HFFc6 (cell line): ENCODE results near the gene MFSD6L. TPM values are rescaled to one million over a fixed set of nuclear protein-coding genes. Genes with fewer than 3 reads are reported as not detected.

Experiments
- DNase-seq: peaks from one replicate; pipeline ENCODE4 v3.0.0-alpha.2; 2018
- H3K27ac Mint-ChIP-seq: 2 replicates; pipeline ENCODE4 v1.8.0; 2020; ENCODE audit warnings: mild to moderate bottlenecking, mixed read lengths
- H3K27me3 Mint-ChIP-seq: 2 replicates; pipeline ENCODE4 v1.8.0; 2021; ENCODE audit warnings: mild to moderate bottlenecking, moderate library complexity, mixed read lengths; ENCODE audit not compliant: insufficient read depth
- H3K36me3 Mint-ChIP-seq: 2 replicates; pipeline ENCODE4 v1.8.0; 2021; ENCODE audit warnings: low read depth, mixed read lengths
- H3K4me1 Mint-ChIP-seq: 2 replicates; pipeline ENCODE4 v1.8.0; 2020; ENCODE audit warnings: low read depth, mixed read lengths
- H3K4me3 Mint-ChIP-seq: 2 replicates; pipeline ENCODE4 v1.8.0; 2020; ENCODE audit warnings: mild to moderate bottlenecking, moderate library complexity, mixed read lengths
- H3K9me3 Mint-ChIP-seq: 2 replicates; pipeline ENCODE4 v1.8.0; 2020; ENCODE audit warnings: mild to moderate bottlenecking, mixed read lengths
- CTCF ChIP-seq: fragments of 200-600 bp; sonication (generic); IDR thresholded peaks from 2 replicates; pipeline ENCODE4 v1.5.0; 2021; ENCODE audit warnings: antibody characterized with exemption, mild to moderate bottlenecking
- total RNA-seq, 6 experiments: library from RNA; stranded (reverse); fragmentation: NEBNext Ultra II Directional; extraction: Animal tissue kit (Norgen Biotek cat#: 25700); gene quantifications; 2 replicates in 1 of 6; 3 replicates in 5 of 6; pipeline ENCODE4 v1.2.3, GENCODE V29; 2021

The MFSD6L gene
- total RNA-seq, 6 experiments from 2014 or later, result not detected

- no peak overlapping the region for H3K27ac Mint-ChIP-seq
- H3K36me3 Mint-ChIP-seq, result no peaks in the 10 kb centered on the region; the same call in 1 of the 2 replicates
- no peak for TF ChIP-seq CTCF
- H3K4me1 Mint-ChIP-seq, result no peaks in the 10 kb centered on the region
- H3K4me3 Mint-ChIP-seq, result no peak overlapping the region
- H3K27me3 Mint-ChIP-seq, result peaks cover 1% of the 10 kb centered on the region
- peaks cover 18% of the 10 kb centered on the region; the same call in 1 of the 2 replicates for H3K9me3 Mint-ChIP-seq
- no peak for DNase-seq
Observed at GRCh38 chr17:8829036-8829941, 30.1 kb upstream of the MFSD6L start.

- no peak for DNase-seq
- peaks cover 21% of the 10 kb centered on the region for H3K9me3 Mint-ChIP-seq
- TF ChIP-seq CTCF, result no peak
- H3K27me3 Mint-ChIP-seq, result peaks cover 1% of the 10 kb centered on the region
- no peak overlapping the region for H3K27ac Mint-ChIP-seq
- H3K4me1 Mint-ChIP-seq, result no peaks in the 10 kb centered on the region
- H3K4me3 Mint-ChIP-seq, result no peak overlapping the region
- no peaks in the 10 kb centered on the region; the same call in 1 of the 2 replicates for H3K36me3 Mint-ChIP-seq
Observed at GRCh38 chr17:8828517-8828875, 29.3 kb upstream of the MFSD6L start.

- H3K4me1 Mint-ChIP-seq, result no peaks in the 10 kb centered on the region
Observed at GRCh38 chr17:8826808-8827435, 27.8 kb upstream of the MFSD6L start.

GRCh38 chr17:8825802-8826201, 26.6 kb upstream of the MFSD6L start:
- no peak for DNase-seq
- H3K4me3 Mint-ChIP-seq, result no peak overlapping the region
- peaks cover 1% of the 10 kb centered on the region; the same call in 1 of the 2 replicates for H3K27me3 Mint-ChIP-seq
- H3K4me1 Mint-ChIP-seq, result no peaks in the 10 kb centered on the region
- TF ChIP-seq CTCF, result no peak
- no peaks in the 10 kb centered on the region for H3K36me3 Mint-ChIP-seq
- no peak overlapping the region for H3K27ac Mint-ChIP-seq
- H3K9me3 Mint-ChIP-seq, result peaks cover 43% of the 10 kb centered on the region

More at GRCh38 chr17:8826808-8827435, 27.8 kb upstream of the MFSD6L start:
- DNase-seq, result no peak
- Mint-ChIP-seq H3K9me3 (peaks cover 37% of the 10 kb centered on the region), H3K36me3 (no peaks in the 10 kb centered on the region; the same call in 1 of the 2 replicates), H3K4me3 (no peak overlapping the region), H3K27me3 (peaks cover 1% of the 10 kb centered on the region), H3K27ac (no peak overlapping the region)
- no peak for TF ChIP-seq CTCF

- Mint-ChIP-seq H3K27ac (no peak overlapping the region), H3K4me1 (no peaks in the 10 kb centered on the region), H3K9me3 (peaks cover 43% of the 10 kb centered on the region), H3K4me3 (no peak overlapping the region), H3K36me3 (no peaks in the 10 kb centered on the region), H3K27me3 (peaks cover 1% of the 10 kb centered on the region; the same call in 1 of the 2 replicates)
- no peak for DNase-seq
- TF ChIP-seq CTCF, result no peak
Observed at GRCh38 chr17:8823279-8823678, 24.1 kb upstream of the MFSD6L start.
